Nephron progenitor cell (in vitro differentiated cells): Measurements from ENCODE around the gene SERPINB5.

Experiments
- DNase-seq: peaks from one replicate; pipeline ENCODE4 v3.0.0; 2021
- H3K27ac Mint-ChIP-seq: 2 replicates; pipeline ENCODE4 v1.8.0; 2021; ENCODE audit warnings: mild to moderate bottlenecking, moderate library complexity, mixed read lengths
- H3K27me3 Mint-ChIP-seq: 2 replicates; pipeline ENCODE4 v1.8.0; 2021; ENCODE audit warnings: mild to moderate bottlenecking, low read depth, mixed read lengths; ENCODE audit not compliant: poor library complexity
- H3K36me3 Mint-ChIP-seq: 2 replicates; pipeline ENCODE4 v1.8.0; 2021; ENCODE audit warnings: low read depth, mixed read lengths
- H3K4me1 Mint-ChIP-seq: 2 replicates; pipeline ENCODE4 v1.8.0; 2021; ENCODE audit warnings: mixed read lengths
- H3K4me3 Mint-ChIP-seq: 2 replicates; pipeline ENCODE4 v1.8.0; 2021; ENCODE audit warnings: mild to moderate bottlenecking, moderate library complexity, mixed read lengths
- H3K9me3 Mint-ChIP-seq: 2 replicates; pipeline ENCODE4 v1.8.0; 2021; ENCODE audit warnings: mild to moderate bottlenecking, moderate library complexity, mixed read lengths
- CTCF ChIP-seq: fragments of 200-600 bp; sonication (generic); IDR thresholded peaks from 2 replicates; pipeline ENCODE4 v1.5.0; 2021; ENCODE audit warnings: antibody characterized with exemption

The SERPINB5 gene

GRCh38 chr18:63457977-63458376 is 18.8 kb upstream of the SERPINB5 start:
- Mint-ChIP-seq H3K9me3 (peaks cover 5% of the 10 kb centered on the region), H3K36me3 (no peaks in the 10 kb centered on the region), H3K27me3 (peaks cover 3% of the 10 kb centered on the region)

GRCh38 chr18:63460414-63460813 is 16.3 kb upstream of the SERPINB5 start:
- no peaks in the 10 kb centered on the region for H3K4me1 Mint-ChIP-seq
- no peak for DNase-seq
- no peak for TF ChIP-seq CTCF
- no peaks in the 10 kb centered on the region for H3K9me3 Mint-ChIP-seq
- H3K27ac Mint-ChIP-seq, result no peak overlapping the region
- no peaks in the 10 kb centered on the region for H3K36me3 Mint-ChIP-seq
- peaks cover 3% of the 10 kb centered on the region for H3K27me3 Mint-ChIP-seq
- H3K4me3 Mint-ChIP-seq, result no peak overlapping the region

More at GRCh38 chr18:63457977-63458376, 18.8 kb upstream of the SERPINB5 start:
- Mint-ChIP-seq H3K4me3 (no peak overlapping the region), H3K27ac (no peak overlapping the region), H3K4me1 (peaks cover 9% of the 10 kb centered on the region)
- no peak for DNase-seq
- TF ChIP-seq CTCF, result no peak

GRCh38 chr18:63464434-63464833 is 12.3 kb upstream of the SERPINB5 start:
- no peak for TF ChIP-seq CTCF
- Mint-ChIP-seq H3K9me3 (no peaks in the 10 kb centered on the region), H3K27ac (no peak overlapping the region), H3K27me3 (no peaks in the 10 kb centered on the region), H3K36me3 (no peaks in the 10 kb centered on the region), H3K4me3 (no peak overlapping the region), H3K4me1 (no peaks in the 10 kb centered on the region)
- DNase-seq, result no peak

GRCh38 chr18:63465059-63465458 is 11.7 kb upstream of the SERPINB5 start:
- no peak overlapping the region for H3K27ac Mint-ChIP-seq
- H3K36me3 Mint-ChIP-seq, result no peaks in the 10 kb centered on the region
- no peaks in the 10 kb centered on the region for H3K27me3 Mint-ChIP-seq

GRCh38 chr18:63467699-63468098 is 9.1 kb upstream of the SERPINB5 start:
- Mint-ChIP-seq H3K27ac (no peak overlapping the region), H3K27me3 (no peaks in the 10 kb centered on the region), H3K4me3 (no peak overlapping the region), H3K4me1 (no peaks in the 10 kb centered on the region), H3K9me3 (no peaks in the 10 kb centered on the region), H3K36me3 (no peaks in the 10 kb centered on the region)
- DNase-seq, result no peak
- TF ChIP-seq CTCF, result no peak

More at GRCh38 chr18:63465059-63465458, 11.7 kb upstream of the SERPINB5 start:
- TF ChIP-seq CTCF, result no peak
- Mint-ChIP-seq H3K4me3 (no peak overlapping the region), H3K4me1 (no peaks in the 10 kb centered on the region), H3K9me3 (no peaks in the 10 kb centered on the region)
- no peak for DNase-seq

- Mint-ChIP-seq H3K9me3 (no peaks in the 10 kb centered on the region), H3K27ac (no peak overlapping the region), H3K4me3 (no peak overlapping the region), H3K27me3 (no peaks in the 10 kb centered on the region), H3K4me1 (no peaks in the 10 kb centered on the region), H3K36me3 (no peaks in the 10 kb centered on the region)
- TF ChIP-seq CTCF, result no peak
- no peak for DNase-seq
These were observed 8.2 kb upstream of the SERPINB5 start for GRCh38 chr18:63468575-63468974.
